ENCODE measurements around the gene CCNK. TPM values are rescaled to one million over a fixed set of nuclear protein-coding genes. Genes with fewer than 3 reads are reported as not detected.

Gene CCNK
- total and polyA plus RNA-seq, 2 of the 13 experiments (the other 11 are each of a cell fraction or from before 2014, with no cell fraction given): 4.9 to 9.7 TPM

DNA sequence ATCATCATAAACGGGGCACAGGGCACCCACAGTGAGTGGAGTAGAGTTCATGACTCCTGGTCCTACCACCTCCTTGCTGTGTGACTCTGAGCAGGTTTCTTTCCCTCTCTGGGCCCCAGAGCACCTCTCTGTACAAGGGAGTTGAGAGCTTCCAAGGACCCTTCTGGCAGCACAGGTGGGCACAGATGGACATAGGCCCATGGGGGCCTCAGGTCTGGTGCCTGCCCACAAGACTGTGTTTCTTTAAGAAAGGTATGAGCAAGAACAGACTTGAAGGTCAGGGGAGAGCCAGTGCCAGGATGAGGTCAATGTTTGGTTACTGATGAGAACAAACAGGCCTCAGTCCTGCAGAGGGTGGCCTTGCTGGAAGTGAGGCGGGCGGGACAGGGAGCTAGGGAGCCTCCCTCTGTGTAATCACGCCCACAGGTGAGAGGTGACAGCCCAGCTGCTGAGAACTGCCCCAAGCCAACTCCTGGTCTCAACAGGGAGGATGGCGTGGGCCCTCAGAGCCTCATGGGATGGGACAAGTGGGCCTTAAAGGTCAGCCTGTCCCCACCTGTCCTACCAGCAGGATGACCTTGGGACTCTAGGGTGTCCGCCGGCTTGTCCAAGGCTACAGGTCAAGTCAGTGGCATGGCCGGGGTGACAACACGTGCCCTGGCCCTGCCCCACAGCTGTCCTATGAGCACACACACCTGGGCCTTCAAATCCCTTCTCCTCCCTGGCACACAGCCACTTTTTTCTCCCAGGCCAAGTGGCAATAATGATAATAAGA lies 73.7 kb downstream of the CCNK start (continued):
- TF ChIP-seq, protein P1, sequence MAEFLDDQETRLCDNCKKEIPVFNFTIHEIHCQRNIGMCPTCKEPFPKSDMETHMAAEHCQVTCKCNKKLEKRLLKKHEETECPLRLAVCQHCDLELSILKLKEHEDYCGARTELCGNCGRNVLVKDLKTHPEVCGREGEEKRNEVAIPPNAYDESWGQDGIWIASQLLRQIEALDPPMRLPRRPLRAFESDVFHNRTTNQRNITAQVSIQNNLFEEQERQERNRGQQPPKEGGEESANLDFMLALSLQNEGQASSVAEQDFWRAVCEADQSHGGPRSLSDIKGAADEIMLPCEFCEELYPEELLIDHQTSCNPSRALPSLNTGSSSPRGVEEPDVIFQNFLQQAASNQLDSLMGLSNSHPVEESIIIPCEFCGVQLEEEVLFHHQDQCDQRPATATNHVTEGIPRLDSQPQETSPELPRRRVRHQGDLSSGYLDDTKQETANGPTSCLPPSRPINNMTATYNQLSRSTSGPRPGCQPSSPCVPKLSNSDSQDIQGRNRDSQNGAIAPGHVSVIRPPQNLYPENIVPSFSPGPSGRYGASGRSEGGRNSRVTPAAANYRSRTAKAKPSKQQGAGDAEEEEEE (CRISPR knock-in tag; IDR thresholded peaks at IDR 0.05; ENCODE audit: borderline replicate concordance): no peak
- no peak for TF ChIP-seq FOXK2 (IDR thresholded peaks at IDR 0.05)
- no peak for TF ChIP-seq ZFP62 (CRISPR knock-in tag; IDR thresholded peaks at IDR 0.05)
- TF ChIP-seq, protein P2, sequence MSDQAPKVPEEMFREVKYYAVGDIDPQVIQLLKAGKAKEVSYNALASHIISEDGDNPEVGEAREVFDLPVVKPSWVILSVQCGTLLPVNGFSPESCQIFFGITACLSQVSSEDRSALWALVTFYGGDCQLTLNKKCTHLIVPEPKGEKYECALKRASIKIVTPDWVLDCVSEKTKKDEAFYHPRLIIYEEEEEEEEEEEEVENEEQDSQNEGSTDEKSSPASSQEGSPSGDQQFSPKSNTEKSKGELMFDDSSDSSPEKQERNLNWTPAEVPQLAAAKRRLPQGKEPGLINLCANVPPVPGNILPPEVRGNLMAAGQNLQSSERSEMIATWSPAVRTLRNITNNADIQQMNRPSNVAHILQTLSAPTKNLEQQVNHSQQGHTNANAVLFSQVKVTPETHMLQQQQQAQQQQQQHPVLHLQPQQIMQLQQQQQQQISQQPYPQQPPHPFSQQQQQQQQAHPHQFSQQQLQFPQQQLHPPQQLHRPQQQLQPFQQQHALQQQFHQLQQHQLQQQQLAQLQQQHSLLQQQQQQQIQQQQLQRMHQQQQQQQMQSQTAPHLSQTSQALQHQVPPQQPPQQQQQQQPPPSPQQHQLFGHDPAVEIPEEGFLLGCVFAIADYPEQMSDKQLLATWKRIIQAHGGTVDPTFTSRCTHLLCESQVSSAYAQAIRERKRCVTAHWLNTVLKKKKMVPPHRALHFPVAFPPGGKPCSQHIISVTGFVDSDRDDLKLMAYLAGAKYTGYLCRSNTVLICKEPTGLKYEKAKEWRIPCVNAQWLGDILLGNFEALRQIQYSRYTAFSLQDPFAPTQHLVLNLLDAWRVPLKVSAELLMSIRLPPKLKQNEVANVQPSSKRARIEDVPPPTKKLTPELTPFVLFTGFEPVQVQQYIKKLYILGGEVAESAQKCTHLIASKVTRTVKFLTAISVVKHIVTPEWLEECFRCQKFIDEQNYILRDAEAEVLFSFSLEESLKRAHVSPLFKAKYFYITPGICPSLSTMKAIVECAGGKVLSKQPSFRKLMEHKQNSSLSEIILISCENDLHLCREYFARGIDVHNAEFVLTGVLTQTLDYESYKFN (CRISPR knock-in tag; conservative IDR thresholded peaks at IDR 0.05): peak; percentile 83
- TF ChIP-seq MED8 (CRISPR knock-in tag; IDR thresholded peaks at IDR 0.05; ENCODE audit: insufficient replicate concordance): peak; percentile 39
- TF ChIP-seq, protein P3, sequence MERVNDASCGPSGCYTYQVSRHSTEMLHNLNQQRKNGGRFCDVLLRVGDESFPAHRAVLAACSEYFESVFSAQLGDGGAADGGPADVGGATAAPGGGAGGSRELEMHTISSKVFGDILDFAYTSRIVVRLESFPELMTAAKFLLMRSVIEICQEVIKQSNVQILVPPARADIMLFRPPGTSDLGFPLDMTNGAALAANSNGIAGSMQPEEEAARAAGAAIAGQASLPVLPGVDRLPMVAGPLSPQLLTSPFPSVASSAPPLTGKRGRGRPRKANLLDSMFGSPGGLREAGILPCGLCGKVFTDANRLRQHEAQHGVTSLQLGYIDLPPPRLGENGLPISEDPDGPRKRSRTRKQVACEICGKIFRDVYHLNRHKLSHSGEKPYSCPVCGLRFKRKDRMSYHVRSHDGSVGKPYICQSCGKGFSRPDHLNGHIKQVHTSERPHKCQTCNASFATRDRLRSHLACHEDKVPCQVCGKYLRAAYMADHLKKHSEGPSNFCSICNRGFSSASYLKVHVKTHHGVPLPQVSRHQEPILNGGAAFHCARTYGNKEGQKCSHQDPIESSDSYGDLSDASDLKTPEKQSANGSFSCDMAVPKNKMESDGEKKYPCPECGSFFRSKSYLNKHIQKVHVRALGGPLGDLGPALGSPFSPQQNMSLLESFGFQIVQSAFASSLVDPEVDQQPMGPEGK (CRISPR knock-in tag; IDR thresholded peaks at IDR 0.05): peak; percentile 62
- TF ChIP-seq ZNF652 (CRISPR knock-in tag; IDR thresholded peaks at IDR 0.05; ENCODE audit: borderline replicate concordance, low read depth): peak; percentile 22; the same call in 1 of the 2 replicates
- TF ChIP-seq YY1 (IDR thresholded peaks at IDR 0.05; ENCODE audit: insufficient read depth, insufficient replicate concordance, low read depth, low read length): no peak
- no peak for TF ChIP-seq AGO2 (optimal IDR thresholded peaks at IDR 0.05; ENCODE audit: low read depth, low read length)
- TF ChIP-seq, protein P4, sequence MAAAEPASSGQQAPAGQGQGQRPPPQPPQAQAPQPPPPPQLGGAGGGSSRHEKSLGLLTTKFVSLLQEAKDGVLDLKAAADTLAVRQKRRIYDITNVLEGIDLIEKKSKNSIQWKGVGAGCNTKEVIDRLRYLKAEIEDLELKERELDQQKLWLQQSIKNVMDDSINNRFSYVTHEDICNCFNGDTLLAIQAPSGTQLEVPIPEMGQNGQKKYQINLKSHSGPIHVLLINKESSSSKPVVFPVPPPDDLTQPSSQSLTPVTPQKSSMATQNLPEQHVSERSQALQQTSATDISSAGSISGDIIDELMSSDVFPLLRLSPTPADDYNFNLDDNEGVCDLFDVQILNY (CRISPR knock-in tag; conservative IDR thresholded peaks at IDR 0.05): no peak
- 0 out of 2 replicates have a peak, but pooled peaks have one; percentile 33 for TF ChIP-seq ZNF441 (CRISPR knock-in tag; IDR thresholded peaks at IDR 0.05; ENCODE audit: borderline replicate concordance)
- TF ChIP-seq, protein P5, sequence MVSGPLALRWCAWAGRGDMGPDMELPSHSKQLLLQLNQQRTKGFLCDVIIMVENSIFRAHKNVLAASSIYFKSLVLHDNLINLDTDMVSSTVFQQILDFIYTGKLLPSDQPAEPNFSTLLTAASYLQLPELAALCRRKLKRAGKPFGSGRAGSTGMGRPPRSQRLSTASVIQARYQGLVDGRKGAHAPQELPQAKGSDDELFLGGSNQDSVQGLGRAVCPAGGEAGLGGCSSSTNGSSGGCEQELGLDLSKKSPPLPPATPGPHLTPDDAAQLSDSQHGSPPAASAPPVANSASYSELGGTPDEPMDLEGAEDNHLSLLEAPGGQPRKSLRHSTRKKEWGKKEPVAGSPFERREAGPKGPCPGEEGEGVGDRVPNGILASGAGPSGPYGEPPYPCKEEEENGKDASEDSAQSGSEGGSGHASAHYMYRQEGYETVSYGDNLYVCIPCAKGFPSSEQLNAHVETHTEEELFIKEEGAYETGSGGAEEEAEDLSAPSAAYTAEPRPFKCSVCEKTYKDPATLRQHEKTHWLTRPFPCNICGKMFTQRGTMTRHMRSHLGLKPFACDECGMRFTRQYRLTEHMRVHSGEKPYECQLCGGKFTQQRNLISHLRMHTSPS (CRISPR knock-in tag; IDR thresholded peaks at IDR 0.05; ENCODE audit: low read depth): peak; percentile 49; the same call in 1 of the 2 replicates
- TF ChIP-seq GPN1 (CRISPR knock-in tag; IDR thresholded peaks at IDR 0.05; ENCODE audit: borderline replicate concordance): no peak
- TF ChIP-seq ETV5 (CRISPR knock-in tag; IDR thresholded peaks at IDR 0.05; ENCODE audit: borderline replicate concordance): peak; percentile 56
- peak in 1 of 2 experiments; percentile 56; a peak in 2 of 4 replicates for TF ChIP-seq EP300 (IDR thresholded peaks at IDR 0.05; ENCODE audit: low read depth in 2 of 2, low read length in 2 of 2)
- peak; percentile 55; the same call in 1 of the 2 replicates for TF ChIP-seq EP300 (CRISPR knock-in tag; IDR thresholded peaks at IDR 0.05; ENCODE audit: borderline replicate concordance)

Measured in HepG2 (cell line).